T-helper 2 cell treated with Interferon-gamma antibody and Interleukin-4, amounts not matched to agents 100 ng/mL and 5 ng/mL, for 36 hours (primary cell): ENCODE measurements around the gene ATP8A1. TPM values are rescaled to one million over a fixed set of nuclear protein-coding genes. Genes with fewer than 3 reads are reported as not detected.

Source experiments
- intact Hi-C: fragments of 100-400 bp; cut with micrococcal nuclease; formaldehyde crosslinking; loops from one replicate; pipeline ENCODE4 v1.15.1; 2023
- total RNA-seq: library from RNA; stranded (reverse); gene quantifications from 2 replicates; pipeline ENCODE4 v1.2.3, GENCODE V29; 2022

ATP8A1 gene
- total RNA-seq, 1 donor from 2014 or later, result 22.1 TPM

GRCh38 chr4:42574870-42575430, 82.0 kb downstream of the ATP8A1 start:
- intact Hi-C loops, result no loop called here

DNA sequence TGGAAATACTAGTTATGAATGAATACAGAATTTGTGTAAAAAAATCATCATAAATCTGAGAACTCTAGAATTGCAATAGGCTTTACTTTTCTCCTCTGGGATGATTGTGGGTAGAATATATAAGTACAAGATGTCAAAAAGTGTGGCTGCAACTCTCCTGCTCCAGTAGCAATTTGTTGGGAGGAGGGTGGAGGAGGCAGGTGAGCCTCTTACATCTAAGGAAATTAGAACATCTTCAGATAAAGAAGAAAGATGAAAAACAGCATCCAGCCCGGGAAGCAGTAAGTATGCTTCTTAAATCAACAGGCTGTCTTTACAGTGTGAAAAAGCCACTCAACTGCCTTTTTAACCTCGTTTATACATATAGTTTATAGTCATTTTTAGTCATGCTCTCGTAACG, 83.7 kb downstream of the ATP8A1 start:
- intact Hi-C loops, result no loop called here

DNA sequence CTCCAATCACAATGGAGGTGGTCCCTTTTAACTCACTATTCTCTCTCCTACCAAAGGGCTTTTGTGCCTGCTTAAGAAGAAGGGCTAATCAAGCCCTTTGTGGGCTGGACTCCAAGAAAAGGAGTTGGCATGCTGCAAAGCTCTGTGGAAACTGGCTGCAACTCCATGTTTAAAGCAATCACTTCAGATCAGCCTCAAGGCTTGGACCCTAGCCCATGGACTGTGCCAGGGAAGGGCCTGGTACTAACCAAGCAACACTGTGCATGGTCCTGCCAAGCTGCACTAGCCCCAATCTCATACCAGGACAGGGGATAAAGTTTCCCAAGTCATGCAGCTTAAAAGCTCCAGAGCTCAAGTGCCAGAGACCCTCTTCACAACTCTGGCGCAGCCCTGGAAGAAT, 86.7 kb downstream of the ATP8A1 start:
- intact Hi-C loops, result no loop called here

GRCh38 chr4:42568610-42569207, 88.2 kb downstream of the ATP8A1 start:
- intact Hi-C loops, result loop anchor here (1.0 to 2.0 kb wide), 4 partner anchors 88 to 297 kb away; partner anchors contain the start of gene ATP8A1

- intact Hi-C loops, result no loop called here
Measured at GRCh38 chr4:42566835-42567234, 90.1 kb downstream of the ATP8A1 start.

DNA sequence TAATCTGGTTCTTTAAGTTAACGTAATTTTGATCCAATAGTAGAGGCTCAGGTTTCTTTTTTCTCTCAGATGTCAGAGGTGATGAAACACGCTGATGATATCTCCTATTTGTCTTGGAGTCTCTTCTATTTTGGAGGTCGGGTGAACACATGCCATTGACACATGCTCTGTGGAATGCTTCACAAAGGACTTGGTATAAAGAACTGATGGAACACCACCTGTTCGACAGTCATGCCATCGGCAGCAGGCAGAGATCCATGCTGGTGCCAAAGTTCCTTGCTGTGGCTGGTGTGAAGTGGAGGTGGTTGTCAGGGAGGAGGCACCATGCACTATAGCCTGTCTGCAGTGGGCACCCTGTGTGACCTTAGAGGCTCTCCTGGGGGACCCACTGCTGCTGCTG, 94.9 kb downstream of the ATP8A1 start:
- intact Hi-C loops, result no loop called here

DNA sequence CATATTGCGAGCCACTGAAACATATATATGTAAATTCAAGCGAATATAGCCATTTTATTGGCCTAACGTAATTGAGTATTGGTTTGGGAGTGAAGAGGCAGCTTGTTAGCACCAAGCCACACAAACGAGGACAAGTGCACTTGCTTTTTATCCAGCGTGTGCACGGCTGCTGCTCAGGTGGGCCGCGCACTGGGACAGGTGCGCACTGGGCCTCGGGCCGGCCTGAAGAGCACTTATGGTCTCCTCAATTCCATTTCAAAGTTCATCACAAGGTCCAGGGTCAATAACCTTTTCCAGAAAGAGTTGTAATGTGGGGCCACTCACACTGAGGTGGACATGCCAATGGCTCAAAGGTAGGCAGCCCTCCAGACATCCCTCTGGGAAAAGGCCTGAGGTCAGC, 95.9 kb downstream of the ATP8A1 start:
- intact Hi-C loops, result no loop called here

GRCh38 chr4:42560467-42560861, 96.4 kb downstream of the ATP8A1 start:
- intact Hi-C loops, result no loop called here

DNA sequence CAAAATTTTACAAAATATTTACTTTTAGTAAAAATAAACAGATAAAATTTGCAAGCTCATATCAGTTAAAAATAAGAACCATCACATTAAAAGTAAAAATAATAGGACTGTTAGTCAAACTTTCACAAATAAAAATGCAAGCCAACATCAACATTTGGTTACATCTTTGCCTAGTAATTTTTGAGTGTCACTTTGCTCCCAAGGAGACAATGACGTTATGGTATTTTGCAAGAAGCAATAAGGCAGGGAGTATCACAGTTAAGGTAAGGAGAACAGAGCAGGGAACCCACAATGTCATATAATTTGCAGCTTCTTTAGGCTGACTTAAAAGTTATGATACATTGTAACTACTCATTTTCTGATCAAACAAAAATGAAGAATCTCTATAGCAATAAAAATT, 98.7 kb downstream of the ATP8A1 start:
- intact Hi-C loops, result no loop called here

GRCh38 chr4:42555828-42556227, 101.1 kb downstream of the ATP8A1 start:
- intact Hi-C loops, result no loop called here

DNA sequence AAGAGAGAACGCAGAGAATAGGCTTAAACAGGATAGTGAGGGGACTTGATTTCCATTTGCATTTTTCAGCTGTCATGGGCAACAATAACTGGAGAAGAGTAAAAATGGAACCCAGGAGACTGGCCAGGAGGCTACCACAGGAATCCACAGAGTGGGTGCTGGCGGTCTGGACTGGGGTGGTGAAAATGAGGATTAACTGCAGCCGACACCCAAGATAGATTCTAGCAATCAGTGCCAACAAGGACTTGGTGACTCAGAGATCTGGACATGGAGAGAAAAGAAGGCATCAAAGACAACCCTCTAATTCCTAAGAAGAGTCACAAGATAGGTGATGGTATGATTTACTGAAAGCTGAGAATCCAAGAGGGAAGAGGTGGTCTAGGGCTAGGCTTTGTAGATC, 102.8 kb downstream of the ATP8A1 start:
- intact Hi-C loops, result no loop called here

DNA sequence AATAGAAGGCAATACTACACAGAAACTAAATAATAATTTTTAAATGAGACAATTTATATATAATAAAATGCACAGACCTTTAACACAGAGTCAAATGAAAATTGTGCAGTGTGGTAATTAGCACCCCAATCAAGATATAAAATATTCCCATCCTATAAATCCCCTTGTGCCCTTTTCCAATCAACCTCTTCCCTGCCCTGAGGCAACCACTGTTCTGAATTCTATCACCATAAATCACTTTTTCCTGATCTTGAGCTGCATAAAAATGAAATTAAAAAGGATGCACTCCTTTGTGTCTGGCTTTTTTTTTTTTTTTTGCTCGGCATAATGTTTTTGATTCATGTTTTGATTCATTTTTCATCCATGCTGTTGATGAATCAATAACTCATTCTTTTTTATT, 107.0 kb downstream of the ATP8A1 start:
- intact Hi-C loops, result no loop called here

DNA sequence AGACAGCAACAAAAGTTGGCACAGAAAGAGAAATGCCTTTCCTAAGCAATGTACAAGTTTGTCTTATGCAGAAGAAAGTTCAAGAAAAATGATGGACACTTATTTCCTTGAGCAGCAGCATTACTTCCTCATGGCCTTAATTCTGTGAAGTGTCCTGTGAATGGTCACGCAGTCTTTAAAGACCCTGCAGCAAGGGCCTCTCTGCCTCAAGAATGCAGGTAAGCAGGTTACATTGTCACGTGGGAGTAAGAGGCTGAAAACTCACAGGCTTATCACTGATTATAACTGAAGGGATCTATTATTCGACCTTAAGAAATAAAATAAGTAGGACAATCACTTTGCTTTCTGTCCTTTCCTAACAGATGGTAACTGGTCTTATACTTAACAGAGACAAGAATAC, 109.1 kb downstream of the ATP8A1 start:
- intact Hi-C loops, result no loop called here

GRCh38 chr4:42543762-42544161, 113.1 kb downstream of the ATP8A1 start:
- intact Hi-C loops, result no loop called here

- intact Hi-C loops, result no loop called here
Measured at GRCh38 chr4:42543126-42543525, 113.8 kb downstream of the ATP8A1 start.

GRCh38 chr4:42541647-42542046, 115.3 kb downstream of the ATP8A1 start:
- intact Hi-C loops, result no loop called here

DNA sequence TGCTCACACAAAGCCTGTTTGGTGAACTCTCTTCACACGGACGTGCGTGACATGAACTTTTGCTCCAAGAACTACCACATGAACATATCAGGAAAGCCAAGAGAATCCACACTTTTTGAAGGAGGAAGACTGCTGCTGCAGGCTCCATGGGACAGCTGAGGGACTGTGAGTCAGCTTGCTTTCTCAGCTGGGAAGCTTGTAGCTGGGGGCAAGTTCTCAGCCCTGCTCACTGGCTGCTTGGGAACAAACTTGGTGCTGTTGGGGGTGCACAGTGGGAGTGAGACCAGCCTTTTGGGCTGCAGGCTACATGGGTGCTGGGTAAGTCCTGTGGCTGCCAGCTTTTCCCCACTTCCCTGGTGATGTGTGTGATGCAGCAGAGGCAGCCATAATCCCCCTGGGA, 123.9 kb downstream of the ATP8A1 start:
- intact Hi-C loops, result no loop called here

- intact Hi-C loops, result no loop called here
Measured at GRCh38 chr4:42531341-42532030, 125.4 kb downstream of the ATP8A1 start.

DNA sequence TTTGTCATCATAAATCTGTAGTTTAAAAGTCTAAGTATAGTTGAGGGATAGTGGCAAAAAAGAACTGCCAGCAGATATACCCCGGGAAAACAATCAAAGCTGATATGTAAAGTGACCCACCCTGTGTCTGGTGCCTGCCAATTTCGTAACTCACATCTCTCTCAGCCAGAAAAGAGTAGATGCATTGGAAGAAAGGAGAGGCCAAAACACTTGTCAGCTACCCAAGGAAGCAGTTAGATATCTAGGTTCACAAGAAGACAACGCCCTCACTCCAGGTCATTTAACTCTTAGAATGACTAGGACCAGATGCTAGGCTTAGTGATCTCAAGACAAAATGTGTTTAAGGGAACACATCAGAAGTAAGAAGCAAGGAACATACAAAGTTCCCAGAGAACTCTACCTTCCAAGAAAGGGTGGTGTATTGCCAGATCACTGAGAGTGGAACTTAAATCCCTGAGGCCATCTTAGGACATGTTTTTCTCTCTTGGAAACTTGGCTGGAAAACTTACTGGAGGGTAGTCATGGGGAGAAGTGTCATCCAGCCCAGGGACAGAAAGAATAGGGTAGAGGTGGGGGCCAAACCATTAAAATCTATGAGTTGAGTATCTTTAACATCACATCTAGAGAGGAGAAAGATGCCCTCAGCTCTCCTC, 133.7 kb downstream of the ATP8A1 start:
- intact Hi-C loops, result no loop called here

- intact Hi-C loops, result loop anchor here (1.0 kb wide), 2 partner anchors 149 to 238 kb away; no protein-coding TSS in a partner anchor
Measured at GRCh38 chr4:42519803-42520417, 137.0 kb downstream of the ATP8A1 start.

GRCh38 chr4:42515156-42515884, 141.6 kb downstream of the ATP8A1 start:
- intact Hi-C loops, result no loop called here
